ENCODE data around the gene NIP7.

DNA sequence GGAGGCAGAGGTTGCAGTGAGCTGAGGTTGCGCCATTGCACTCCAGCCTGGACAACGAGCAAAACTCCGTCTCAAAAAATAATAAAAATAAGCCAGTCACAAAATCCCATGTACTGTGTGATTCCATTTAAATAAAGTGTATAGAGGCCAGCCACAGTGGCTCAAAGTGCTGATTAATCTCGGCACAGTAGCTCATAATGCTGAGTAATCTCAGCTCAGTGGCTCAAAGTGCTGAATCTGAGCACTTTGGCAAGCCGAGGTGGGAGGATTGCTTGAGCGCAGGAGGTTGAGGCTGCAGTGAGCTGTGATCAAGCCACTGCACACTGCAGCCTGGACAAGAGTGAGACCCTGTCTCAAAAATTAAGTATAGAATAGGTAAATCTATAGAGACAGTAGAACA is 7.1 kb downstream of the NIP7 start:
- TF ChIP-seq, protein P1, sequence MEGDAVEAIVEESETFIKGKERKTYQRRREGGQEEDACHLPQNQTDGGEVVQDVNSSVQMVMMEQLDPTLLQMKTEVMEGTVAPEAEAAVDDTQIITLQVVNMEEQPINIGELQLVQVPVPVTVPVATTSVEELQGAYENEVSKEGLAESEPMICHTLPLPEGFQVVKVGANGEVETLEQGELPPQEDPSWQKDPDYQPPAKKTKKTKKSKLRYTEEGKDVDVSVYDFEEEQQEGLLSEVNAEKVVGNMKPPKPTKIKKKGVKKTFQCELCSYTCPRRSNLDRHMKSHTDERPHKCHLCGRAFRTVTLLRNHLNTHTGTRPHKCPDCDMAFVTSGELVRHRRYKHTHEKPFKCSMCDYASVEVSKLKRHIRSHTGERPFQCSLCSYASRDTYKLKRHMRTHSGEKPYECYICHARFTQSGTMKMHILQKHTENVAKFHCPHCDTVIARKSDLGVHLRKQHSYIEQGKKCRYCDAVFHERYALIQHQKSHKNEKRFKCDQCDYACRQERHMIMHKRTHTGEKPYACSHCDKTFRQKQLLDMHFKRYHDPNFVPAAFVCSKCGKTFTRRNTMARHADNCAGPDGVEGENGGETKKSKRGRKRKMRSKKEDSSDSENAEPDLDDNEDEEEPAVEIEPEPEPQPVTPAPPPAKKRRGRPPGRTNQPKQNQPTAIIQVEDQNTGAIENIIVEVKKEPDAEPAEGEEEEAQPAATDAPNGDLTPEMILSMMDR (IDR thresholded peaks at IDR 0.05), result no peak
- TF ChIP-seq POLR2A (IDR thresholded peaks at IDR 0.05), result no peak
- no peak for TF ChIP-seq EP300 (IDR thresholded peaks at IDR 0.05)
